ENCODE data around the gene ELAVL2. TPM values are rescaled to one million over a fixed set of nuclear protein-coding genes. Genes with fewer than 3 reads are reported as not detected.

The ELAVL2 gene
- total and polyA plus RNA-seq, 2 of the 4 experiments (the other 2 are of a cell fraction), result 0.36 TPM; not detected in 1

DNA sequence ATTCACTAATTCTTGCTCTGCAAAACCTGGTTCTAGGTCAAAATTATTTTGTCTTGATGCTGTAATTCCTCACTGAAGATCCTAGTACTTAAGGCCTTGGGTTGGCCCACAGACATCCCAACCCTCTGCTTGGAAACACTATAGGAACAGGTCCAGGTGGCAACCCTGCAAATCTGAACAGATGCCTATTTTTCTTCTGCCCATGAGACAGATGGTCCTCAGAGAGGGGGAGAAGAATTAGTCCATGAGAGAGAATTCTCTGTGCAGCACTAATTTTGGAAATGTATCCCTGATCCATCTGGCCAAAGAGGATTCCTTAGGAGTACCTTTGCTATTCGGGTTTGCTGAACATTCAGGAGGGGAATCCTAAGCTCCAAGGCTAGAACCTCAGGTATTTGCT lies 156.3 kb downstream of the ELAVL2 start:
- no peak overlapping the region for H2BK5ac ChIP-seq (ENCODE audit: low read depth, low read length, poor library complexity, severe bottlenecking)
- CTCF ChIA-PET, result no interaction called here
- no peaks in the 10 kb centered on the region for H4K20me1 ChIP-seq (ENCODE audit: insufficient read depth, low read length)
- in situ Hi-C loops (cut with MboI; ENCODE audit: low sequenced_read_pairs) (no loop called here), intact Hi-C loops (cut with micrococcal nuclease) (no loop called here), dilution Hi-C loops (cut with HindIII; ENCODE audit: low sequenced_read_pairs, unreplicated experiment) (no loop called here)
- H2AFZ ChIP-seq (replicated peaks; ENCODE audit: low read length, poor library complexity), result no peak overlapping the region
- H3K36me3 ChIP-seq (ENCODE audit: control insufficient read depth, insufficient read depth, low read length), result no peaks in the 10 kb centered on the region
- no peak overlapping the region for H2AK5ac ChIP-seq (ENCODE audit: low read depth, low read length)
- H3K9me1 ChIP-seq (ENCODE audit: insufficient read depth, low read length), result no peaks in the 10 kb centered on the region
- ATAC-seq (ENCODE audit: low read depth) (no peak), DNase-seq (no peak)
- TF ChIP-seq CHD1 (IDR thresholded peaks at IDR 0.05; ENCODE audit: low read depth, low read length), result no peak
- TF ChIP-seq POLR2A (IDR thresholded peaks at IDR 0.05; ENCODE audit: low read depth, low read length), result no peak
- TF ChIP-seq FOS (IDR thresholded peaks at IDR 0.05; ENCODE audit: low read depth, low read length), result no peak
- TF ChIP-seq CEBPB (IDR thresholded peaks at IDR 0.05; ENCODE audit: low read depth, low read length), result no peak
- TF ChIP-seq RAD21 (IDR thresholded peaks at IDR 0.05; ENCODE audit: low read length), result no peak
- TF ChIP-seq MXI1 (IDR thresholded peaks at IDR 0.05; ENCODE audit: borderline replicate concordance, low read depth, low read length), result no peak
- TF ChIP-seq BHLHE40 (IDR thresholded peaks at IDR 0.05; ENCODE audit: low read depth, low read length), result no peak
- H4K8ac ChIP-seq (ENCODE audit: low read depth in 2 of 2, low read length in 2 of 2), result no peak overlapping the region
- H3K4me2 ChIP-seq (ENCODE audit: low read depth, low read length), result no peak overlapping the region
- no peaks in the 10 kb centered on the region for H3K4me1 ChIP-seq (ENCODE audit: control insufficient read depth, insufficient read depth, low read length)
- H3K27ac ChIP-seq (ENCODE audit: insufficient read depth, low read length), result no peak overlapping the region
- no peak overlapping the region for H3K18ac ChIP-seq (ENCODE audit: low read depth, low read length)
- H2BK120ac ChIP-seq (ENCODE audit: low read depth, low read length), result no peak overlapping the region
- H3K9me3 ChIP-seq (ENCODE audit: control insufficient read depth, insufficient read depth, low read length), result peaks cover 9% of the 10 kb centered on the region
- H3K27me3 ChIP-seq (ENCODE audit: control insufficient read depth, insufficient read depth, low read length), result no peaks in the 10 kb centered on the region
- no peak overlapping the region for H3K56ac ChIP-seq (ENCODE audit: extremely low read depth, insufficient read depth, low read length)
- H4K91ac ChIP-seq (ENCODE audit: insufficient read depth, low read depth, low read length), result no peak overlapping the region
- no peak overlapping the region for H2BK15ac ChIP-seq (ENCODE audit: low read depth, low read length)
- no peak overlapping the region for H2AK9ac ChIP-seq (replicated peaks; ENCODE audit: low read depth, low read length, poor library complexity)
- no CpG with 5 or more reads among the region's 1 CpG for WGBS, 2 experiments (ENCODE audit: extremely low coverage in 2 of 2, insufficient read length in 1 of 2)
- H3K4ac ChIP-seq (ENCODE audit: low read depth, low read length), result no peak overlapping the region
- no peak overlapping the region for H3K23ac ChIP-seq (ENCODE audit: low read depth, low read length)
- POLR2A ChIA-PET (ENCODE audit: unreplicated experiment), result no interaction called here
- no peak overlapping the region for H2BK20ac ChIP-seq (ENCODE audit: low read depth, low read length)
- no peak overlapping the region for H3K14ac ChIP-seq (replicated peaks; ENCODE audit: low read depth, low read length)
- H3K4me3 ChIP-seq (ENCODE audit: insufficient read depth, low read depth, low read length), result no peak overlapping the region
- BruUV-seq (replicated peaks), result no TSS peak
- no peak overlapping the region for H4K5ac ChIP-seq (ENCODE audit: low read depth, low read length)
- no peaks in the 10 kb centered on the region for H3K79me1 ChIP-seq (ENCODE audit: low read depth in 1 of 2, low read length in 2 of 2)
- no peak overlapping the region for H3K9ac ChIP-seq (ENCODE audit: low read depth, low read length)
